ENCODE results near the gene ELP4.

The ELP4 gene

GRCh38 chr11:31786996-31787685, 277.6 kb downstream of the ELP4 start:
- TF ChIP-seq GATA2 (IDR thresholded peaks at IDR 0.05; ENCODE audit: low read depth, low read length), result no peak
- no peak for TF ChIP-seq GATA3 (IDR thresholded peaks at IDR 0.05; ENCODE audit: low read depth, low read length)

DNA sequence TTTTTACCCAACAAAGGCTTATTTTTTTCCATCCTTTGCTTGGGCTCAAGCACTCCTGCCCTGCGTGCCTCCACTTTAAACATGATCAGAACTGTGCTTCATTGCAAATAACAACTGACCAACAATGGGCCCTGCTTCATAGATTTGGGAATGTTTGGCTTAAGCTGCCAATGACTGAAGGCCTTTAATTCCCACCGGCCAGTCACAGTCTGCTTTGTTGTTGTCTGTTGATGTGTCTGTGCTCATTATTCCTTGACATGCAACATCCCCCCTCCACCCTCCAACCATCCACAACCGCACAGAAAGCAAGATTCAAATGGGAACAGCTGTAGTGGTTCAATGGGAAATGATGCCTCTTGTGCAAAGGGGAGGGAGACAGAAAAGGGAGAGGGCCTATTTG, 278.5 kb downstream of the ELP4 start:
- TF ChIP-seq GATA2 (IDR thresholded peaks at IDR 0.05; ENCODE audit: low read depth, low read length) (no peak), GATA3 (IDR thresholded peaks at IDR 0.05; ENCODE audit: low read depth, low read length) (no peak)

DNA sequence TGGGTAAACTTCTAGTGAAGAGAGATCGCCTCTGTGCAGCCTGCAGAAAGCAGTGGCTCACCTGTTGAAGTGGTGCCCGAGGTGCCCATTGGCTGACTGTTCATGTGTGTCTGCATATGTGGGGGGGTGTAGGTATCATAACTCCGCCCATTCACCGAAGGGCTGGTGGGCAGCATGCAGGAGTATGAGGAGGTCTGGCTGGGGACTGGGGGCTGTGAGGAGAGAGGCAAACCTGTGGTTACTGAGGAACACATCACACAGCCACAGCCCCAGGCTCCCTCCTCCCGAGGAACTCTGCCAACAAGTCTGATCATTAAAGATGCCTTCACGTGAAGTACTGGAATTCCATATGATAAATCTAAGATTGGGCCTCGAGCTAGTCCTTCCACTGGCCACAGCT, 281.1 kb downstream of the ELP4 start:
- TF ChIP-seq GATA2 (IDR thresholded peaks at IDR 0.05; ENCODE audit: low read depth, low read length) (no peak), GATA3 (IDR thresholded peaks at IDR 0.05; ENCODE audit: low read depth, low read length) (no peak)

DNA sequence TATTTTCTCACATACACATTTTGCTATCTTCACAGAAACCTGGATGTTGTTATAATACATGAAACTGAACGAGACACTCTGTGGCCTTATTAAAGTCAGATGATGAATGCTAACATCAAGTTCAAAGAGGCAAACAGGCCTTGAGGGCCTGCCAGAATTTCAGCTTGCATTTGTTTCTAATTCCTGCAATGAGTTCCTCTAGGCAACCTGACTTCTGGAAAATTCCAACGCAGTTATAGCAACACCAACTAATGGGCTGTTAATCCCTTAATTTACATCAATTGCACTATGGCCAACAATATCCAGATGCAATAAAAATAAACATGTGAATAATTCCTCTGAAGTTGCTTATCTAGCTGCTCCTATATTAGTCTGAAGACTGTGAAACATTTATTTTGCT, 282.5 kb downstream of the ELP4 start:
- TF ChIP-seq GATA3 (IDR thresholded peaks at IDR 0.05; ENCODE audit: low read depth, low read length), result no peak
- no peak for TF ChIP-seq GATA2 (IDR thresholded peaks at IDR 0.05; ENCODE audit: low read depth, low read length)

- TF ChIP-seq GATA3 (IDR thresholded peaks at IDR 0.05; ENCODE audit: low read depth, low read length) (no peak), GATA2 (IDR thresholded peaks at IDR 0.05; ENCODE audit: low read depth, low read length) (no peak)
Measured at GRCh38 chr11:31792456-31792855, 282.9 kb downstream of the ELP4 start.

GRCh38 chr11:31793264-31793663, 283.7 kb downstream of the ELP4 start:
- TF ChIP-seq GATA2 (IDR thresholded peaks at IDR 0.05; ENCODE audit: low read depth, low read length) (no peak), GATA3 (IDR thresholded peaks at IDR 0.05; ENCODE audit: low read depth, low read length) (no peak)

DNA sequence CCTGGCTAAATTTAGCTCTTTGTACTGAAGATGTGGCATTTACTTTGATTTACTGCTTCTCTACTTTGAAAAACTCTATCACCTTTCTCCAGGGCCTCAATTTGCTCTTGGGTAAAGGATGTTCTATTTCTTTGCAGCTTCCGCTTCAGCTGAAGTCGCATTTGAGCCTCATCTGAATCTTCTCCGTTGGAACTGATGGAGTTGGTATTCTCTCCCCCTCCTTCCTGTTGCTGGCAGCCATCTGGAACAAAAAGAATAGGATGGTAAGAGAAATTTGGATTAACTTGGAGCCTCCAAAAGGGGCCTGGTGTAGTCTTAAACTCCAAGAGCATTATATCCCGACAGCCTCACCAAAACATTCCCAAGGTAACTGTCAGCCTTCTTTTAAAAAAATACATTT, 285.0 kb downstream of the ELP4 start:
- TF ChIP-seq GATA2 (IDR thresholded peaks at IDR 0.05; ENCODE audit: low read depth, low read length), result no peak
- TF ChIP-seq GATA3 (IDR thresholded peaks at IDR 0.05; ENCODE audit: low read depth, low read length), result no peak

- TF ChIP-seq GATA2 (IDR thresholded peaks at IDR 0.05; ENCODE audit: low read depth, low read length) (no peak), GATA3 (IDR thresholded peaks at IDR 0.05; ENCODE audit: low read depth, low read length) (no peak)
Measured at GRCh38 chr11:31795706-31796498, 286.3 kb downstream of the ELP4 start.

- TF ChIP-seq GATA3 (IDR thresholded peaks at IDR 0.05; ENCODE audit: low read depth, low read length), result no peak
- no peak for TF ChIP-seq GATA2 (IDR thresholded peaks at IDR 0.05; ENCODE audit: low read depth, low read length)
Measured at GRCh38 chr11:31796499-31797189, 287.1 kb downstream of the ELP4 start.

DNA sequence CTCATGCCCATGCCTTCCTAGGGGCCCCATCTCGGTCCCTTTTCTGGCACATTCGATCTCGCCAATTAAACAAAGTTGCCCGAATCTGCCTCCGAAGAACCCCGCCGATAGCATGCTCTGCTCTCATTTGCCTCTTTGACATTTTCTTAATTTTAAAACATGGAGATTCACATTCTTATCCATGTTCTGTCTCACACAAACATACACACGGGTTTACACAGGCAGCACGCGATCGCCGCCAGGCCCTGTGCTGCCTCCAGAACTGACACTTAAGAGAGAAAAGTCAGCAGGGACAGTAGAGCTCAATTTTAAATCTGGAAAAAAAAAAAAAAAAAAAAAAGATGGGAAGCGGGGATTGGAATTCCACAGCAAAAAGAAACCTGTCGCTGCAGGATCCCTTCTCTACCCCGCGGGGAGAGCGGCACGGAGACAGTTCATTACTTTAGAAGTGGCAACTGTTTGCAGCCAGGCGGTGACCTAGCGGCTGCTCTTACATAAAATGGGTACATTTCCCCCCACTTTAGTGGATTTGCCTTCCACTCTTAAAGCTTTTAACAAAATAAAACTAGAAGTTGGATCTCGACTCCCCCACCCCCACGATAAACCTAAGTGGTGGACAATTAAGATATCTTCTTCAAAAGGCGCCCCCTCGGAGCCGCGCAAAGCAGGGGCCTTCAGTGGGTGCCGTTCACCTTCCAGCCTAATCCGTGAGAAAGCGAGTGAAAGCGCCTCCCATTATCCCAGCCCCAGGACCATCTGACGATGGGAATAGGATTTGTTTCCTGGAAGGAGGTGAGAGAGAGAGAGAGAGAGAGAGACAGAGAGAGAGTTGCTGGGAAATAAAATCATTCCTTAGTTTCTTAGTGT, 287.9 kb downstream of the ELP4 start:
- TF ChIP-seq GATA2 (IDR thresholded peaks at IDR 0.05; ENCODE audit: low read depth, low read length) (no peak), GATA3 (IDR thresholded peaks at IDR 0.05; ENCODE audit: low read depth, low read length) (no peak)

DNA sequence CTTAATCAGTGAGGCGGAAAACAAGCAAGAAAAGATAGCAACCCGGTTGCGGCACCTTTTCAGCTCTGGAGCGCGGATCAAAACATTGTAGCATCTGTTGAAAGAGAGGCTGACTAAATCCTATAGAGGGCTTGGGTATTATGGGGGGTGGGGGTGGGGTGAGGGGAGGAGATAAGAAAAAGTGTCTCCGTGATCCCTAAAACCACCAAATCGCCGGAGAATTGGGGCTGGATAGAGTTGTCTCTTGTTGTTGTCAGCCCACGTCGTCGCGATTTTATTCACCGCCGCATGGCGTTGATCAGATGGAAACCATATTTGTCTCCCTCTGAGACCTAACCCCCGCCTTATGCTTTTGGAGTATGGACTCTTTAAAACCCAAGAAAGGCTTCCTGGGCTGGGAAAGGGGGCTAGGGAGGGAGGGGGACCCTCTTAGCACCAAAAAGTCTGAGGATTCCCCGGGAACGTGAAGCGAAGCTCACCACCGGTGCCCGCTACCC, 288.5 kb downstream of the ELP4 start:
- TF ChIP-seq GATA2 (IDR thresholded peaks at IDR 0.05; ENCODE audit: low read depth, low read length), result no peak
- no peak for TF ChIP-seq GATA3 (IDR thresholded peaks at IDR 0.05; ENCODE audit: low read depth, low read length)

DNA sequence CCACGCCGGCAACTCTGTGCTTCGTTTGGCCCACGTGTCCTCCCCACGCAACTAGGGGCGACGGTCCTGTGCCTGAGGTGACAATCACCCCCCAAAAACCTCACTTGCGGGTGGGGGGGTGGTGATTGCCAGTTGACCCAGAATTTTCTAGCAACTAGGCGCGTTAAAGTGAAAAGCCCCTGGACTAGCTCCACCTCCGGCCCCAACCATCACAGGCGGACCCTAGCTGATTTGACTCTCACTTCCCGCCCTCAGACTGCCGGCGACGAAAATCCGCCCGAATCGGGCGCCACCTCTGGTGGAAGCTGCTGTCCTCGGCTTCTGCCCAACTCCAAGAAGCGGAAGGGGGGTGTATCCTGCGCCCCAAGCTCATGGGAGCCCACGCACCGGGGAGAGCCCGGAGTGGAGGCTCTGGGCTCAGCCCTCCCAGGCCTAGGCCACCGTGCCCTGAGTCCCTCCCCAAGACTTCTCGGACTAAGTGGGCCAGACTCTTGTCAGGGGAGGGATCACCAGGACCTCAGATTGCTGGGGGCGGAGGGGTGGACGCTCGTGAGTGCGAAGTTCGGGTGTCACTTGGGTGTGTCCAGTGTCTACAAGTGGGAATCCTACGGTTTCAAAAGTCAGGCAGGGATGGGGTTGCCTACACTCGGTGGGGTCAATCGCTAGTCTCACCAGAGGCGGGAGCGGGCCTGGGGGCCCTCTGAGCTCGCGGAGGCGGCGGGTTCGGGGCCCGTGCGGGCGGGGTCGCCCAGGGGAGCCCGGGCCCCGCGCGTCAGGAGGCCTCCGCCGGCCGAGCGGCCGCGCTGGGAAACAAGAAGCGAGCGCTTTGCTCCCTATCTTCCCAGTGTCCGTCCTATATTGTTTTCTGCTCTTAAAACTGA, 289.2 kb downstream of the ELP4 start:
- TF ChIP-seq GATA2 (IDR thresholded peaks at IDR 0.05; ENCODE audit: low read depth, low read length) (no peak), GATA3 (IDR thresholded peaks at IDR 0.05; ENCODE audit: low read depth, low read length) (no peak)

Measured in SH-SY5Y (cell line).